Stimulated activated naive CD4-positive, alpha-beta T cell treated with Interleukin-2 at 50 U/mL for 16 hours (primary cell): ENCODE data around the gene PMEPA1.

ENCODE experiments used
- DNase-seq: peaks from one replicate; lab custom pipeline; 2025; lab: John Stamatoyannopoulos, UW

PMEPA1 gene

GRCh38 chr20:57661746-57662455 is 47.9 kb downstream of the PMEPA1 start:
- DNase-seq: no peak

GRCh38 chr20:57660922-57661745 is 48.7 kb downstream of the PMEPA1 start:
- DNase-seq: no peak

- DNase-seq: no peak
Observed at GRCh38 chr20:57660181-57660921, 49.5 kb downstream of the PMEPA1 start.

GRCh38 chr20:57659517-57660180 is 50.2 kb downstream of the PMEPA1 start:
- DNase-seq: no peak

GRCh38 chr20:57658833-57659516 is 50.8 kb downstream of the PMEPA1 start:
- no peak for DNase-seq

GRCh38 chr20:57658447-57658832 is 51.4 kb downstream of the PMEPA1 start:
- no peak for DNase-seq

GRCh38 chr20:57657535-57658446 is 52.0 kb downstream of the PMEPA1 start:
- DNase-seq: no peak

GRCh38 chr20:57656821-57657534 is 52.8 kb downstream of the PMEPA1 start:
- DNase-seq: no peak

- DNase-seq: no peak
Observed at GRCh38 chr20:57656252-57656820, 53.5 kb downstream of the PMEPA1 start.

- no peak for DNase-seq
Observed at GRCh38 chr20:57655809-57656155, 54.0 kb downstream of the PMEPA1 start.

GRCh38 chr20:57654998-57655808 is 54.6 kb downstream of the PMEPA1 start:
- DNase-seq: no peak

- DNase-seq: peak; percentile 22
Observed at GRCh38 chr20:57654363-57654997, 55.3 kb downstream of the PMEPA1 start.

- no peak for DNase-seq
Observed at GRCh38 chr20:57653910-57654309, 55.9 kb downstream of the PMEPA1 start.

GRCh38 chr20:57653546-57653900 is 56.3 kb downstream of the PMEPA1 start:
- no peak for DNase-seq

- no peak for DNase-seq
Observed at GRCh38 chr20:57652606-57653545, 56.9 kb downstream of the PMEPA1 start.

- no peak for DNase-seq
Observed at GRCh38 chr20:57651881-57652605, 57.8 kb downstream of the PMEPA1 start.
